Heart right ventricle (tissue), 16 donors: ENCODE results near the gene CORO2B. TPM values are rescaled to one million over a fixed set of nuclear protein-coding genes. Genes with fewer than 3 reads are reported as not detected.

Experiments used
- ATAC-seq, 8 donors: fragments of 200-7000 bp; cut with Tn5 transposase; one replicate each; pipeline ENCODE4 v1.9.1; 2020; ENCODE audit warnings: mild to moderate bottlenecking in 8 of 8, moderate library complexity in 8 of 8, moderate number of reproducible peaks in 1 of 8
- DNase-seq, 2 donors: peaks; one replicate each; pipeline ENCODE4 v3.0.0-alpha.2; 2020
- H3K27ac ChIP-seq, 10 donors: fragments of 200-600 bp; sonication (generic) in 2 of 10; one replicate each; pipeline versions ENCODE4 v1.5.0 to v1.8.0; 2020 to 2022; ENCODE audit warnings: mild to moderate bottlenecking in 3 of 10
- H3K27me3 ChIP-seq, 7 donors: fragments of 200-600 bp; one replicate each; pipeline ENCODE4 v1.8.0; 2021 to 2022; ENCODE audit warnings: mild to moderate bottlenecking in 2 of 7
- H3K36me3 ChIP-seq, 9 donors: fragments of 200-600 bp; sonication (generic) in 1 of 9; one replicate each; pipeline versions ENCODE4 v1.5.0 to v1.8.0; 2020 to 2022; ENCODE audit warnings: mild to moderate bottlenecking in 2 of 9
- H3K4me1 ChIP-seq, 9 donors: fragments of 200-600 bp; sonication (generic) in 1 of 9; one replicate each; pipeline versions ENCODE4 v1.5.0 to v1.8.0; 2020 to 2022; ENCODE audit warnings: mild to moderate bottlenecking in 4 of 9
- H3K4me3 ChIP-seq, 10 donors: fragments of 200-600 bp; sonication (generic) in 2 of 10; one replicate each; pipeline versions ENCODE4 v1.5.0 to v1.8.0; 2020 to 2022; ENCODE audit warnings: mild to moderate bottlenecking in 7 of 10, moderate library complexity in 2 of 10
- H3K9me3 ChIP-seq, 11 donors: fragments of 200-600 bp in 10 of 11; sonication (generic) in 2 of 11; one replicate each; pipeline versions ENCODE4 v1.5.0 to v1.8.0; 2013 to 2022; ENCODE audit warnings: mild to moderate bottlenecking in 2 of 11, control low read depth in 1 of 11, moderate library complexity in 1 of 11
- CTCF ChIP-seq, 9 donors: fragments of 200-600 bp; sonication (generic) in 2 of 9; IDR thresholded peaks; one replicate each; pipeline versions ENCODE4 v1.5.0 to v1.8.0; 2021 to 2022; ENCODE audit warnings: antibody characterized with exemption in 9 of 9, mild to moderate bottlenecking in 5 of 9, moderate library complexity in 1 of 9
- WGBS, 2 donors: extraction: QIAGEN DNeasy Blood & Tissue Kit; methylation state at CpG; one replicate each; pipeline ENCODE4 v1.1.7; 2013; ENCODE audit warnings: inconsistent platforms in 1 of 2; 5-methylcytosine and 5-hydroxymethylcytosine counted together
- intact Hi-C, 10 donors: fragments of 100-400 bp; cut with DNase I; formaldehyde crosslinking; loops; one replicate each; pipeline versions ENCODE4 v1.11.1 to v1.14.2; 2022
- polyA plus RNA-seq, 2 donors: library from polyadenylated mRNA; stranded (reverse); fragments of 200-250 nt; gene quantifications; one replicate each; pipeline ENCODE4 v1.2.3, GENCODE V29; 2013
- total RNA-seq, 10 donors: library from RNA; stranded (reverse); fragmentation: NEBNext Ultra II Directional in 3 of 10; extraction: Animal tissue kit (Norgen Biotek cat#: 25700) in 3 of 10; gene quantifications; one replicate each; pipeline versions ENCODE4 v1.2.1 to v1.2.4, GENCODE V29; 2021 to 2023
- donor health status: Arrhythmogenic right ventricular cardiomyopathy.
- donor health status: ischemic (EF 13 %, LVEDD 7.1; RV severe dilation, severe dysfunction).
- donor health status: healthy with polysubstance abuse.
- donor health status: DM: no; HTN: yes; CAD: no.
- donor health status: DM: no; HTN: no; CAD: no.
- donor health status: ischemic (EF 25% LVEDD 6.9; RV normal size, moderate dysfunction).
- donor health status: ischemic (EF 25% LVEDD 5.7; RV mildly dilated, moderate dysfunction).
- donor health status: healthy.
- donor health status: DM: yes; HTN: yes; CAD: no.
- donor health status: Ischemic cardiomyopathy.
- donor health status: ischemic (EF 35%, LVEDD 5.7; RV mildly dilated, moderate dysfunction).
- donor health status: nonischemic (EF 11% LVEDD 7.7; RV severe dilation, severe dysfunction).
- donor health status: DM: yes; HTN: yes; CAD: no.
- donor health status: PGD.
- donor health status: ischemic (EF 29% LVEDD 5.4; RV normal size, mild dysfunction).
- donor health status: nonischemic (EF 23%, LVEDD 6.1; RV moderate dilation, normal function).

The CORO2B gene
- total and polyA plus RNA-seq, 12 donors = 2.6 to 8.1 (median 4.5) TPM

- H3K4me1 ChIP-seq = peaks cover 4 to 27% (median 19%) of the 10 kb centered on the region in 9 donors
- TF ChIP-seq CTCF (IDR thresholded peaks at IDR 0.05) = no peak
- H3K36me3 ChIP-seq = no peaks in the 10 kb centered on the region
- H3K4me3 ChIP-seq = no peak overlapping the region
- DNase-seq (no peak), ATAC-seq (no peak)
- WGBS, 2 donors = 89 to 91% methylated on average over 7 of the region's 7 CpGs
- H3K9me3 ChIP-seq = peaks cover 0 to 6% (median 0%) of the 10 kb centered on the region in 11 donors
- no peak overlapping the region for H3K27ac ChIP-seq
- no peaks in the 10 kb centered on the region for H3K27me3 ChIP-seq
- intact Hi-C loops = loop anchor here in 6 of 10 donors (5.0 to 10.0 kb wide), 4 partner anchors 199 to 421 kb away; no protein-coding TSS in a partner anchor
Observed at GRCh38 chr15:68676011-68676605, 97.3 kb downstream of the CORO2B start.

- no peak for ATAC-seq
- Histone ChIP-seq H3K27ac (no peak overlapping the region), H3K4me1 (peaks cover 4 to 27% (median 19%) of the 10 kb centered on the region in 9 donors), H3K36me3 (no peaks in the 10 kb centered on the region), H3K4me3 (no peak overlapping the region), H3K27me3 (no peaks in the 10 kb centered on the region), H3K9me3 (no peaks in the 10 kb centered on the region)
- intact Hi-C loops = loop anchor here in 6 of 10 donors (5.0 to 10.0 kb wide), 4 partner anchors 198 to 422 kb away; no protein-coding TSS in a partner anchor
- no peak for TF ChIP-seq CTCF (IDR thresholded peaks at IDR 0.05)
- no peak for DNase-seq
- WGBS, 2 donors = 94 to 97% methylated on average over 4 of the region's 4 CpGs
Observed at GRCh38 chr15:68676926-68677325, 98.1 kb downstream of the CORO2B start.

- intact Hi-C loops = loop anchor here in 6 of 10 donors (5.0 to 10.0 kb wide), 4 partner anchors 197 to 423 kb away; no protein-coding TSS in a partner anchor
Observed at GRCh38 chr15:68677996-68678395, 99.2 kb downstream of the CORO2B start.

GRCh38 chr15:68678746-68679145, 100.0 kb downstream of the CORO2B start:
- Histone ChIP-seq H3K27me3 (no peaks in the 10 kb centered on the region), H3K4me3 (no peak overlapping the region), H3K9me3 (no peaks in the 10 kb centered on the region), H3K36me3 (no peaks in the 10 kb centered on the region), H3K4me1 (peaks cover 3 to 23% (median 17%) of the 10 kb centered on the region in 9 donors), H3K27ac (no peak overlapping the region)
- WGBS, 2 donors = 93 to 97% methylated on average over 5 of the region's 5 CpGs
- no peak for DNase-seq
- TF ChIP-seq CTCF (IDR thresholded peaks at IDR 0.05) = no peak
- ATAC-seq = no peak
- intact Hi-C loops = loop anchor here in 6 of 10 donors (5.0 to 10.0 kb wide), 4 partner anchors 196 to 424 kb away; no protein-coding TSS in a partner anchor

More at GRCh38 chr15:68677996-68678395, 99.2 kb downstream of the CORO2B start:
- DNase-seq (no peak), ATAC-seq (no peak)
- no peak for TF ChIP-seq CTCF (IDR thresholded peaks at IDR 0.05)
- H3K27ac ChIP-seq = no peak overlapping the region
- no peak overlapping the region for H3K4me3 ChIP-seq
- no peaks in the 10 kb centered on the region for H3K9me3 ChIP-seq
- 89 to 97% methylated on average over 3 of the region's 3 CpGs for WGBS, 2 donors
- H3K36me3 ChIP-seq = no peaks in the 10 kb centered on the region
- peaks cover 4 to 27% (median 19%) of the 10 kb centered on the region in 9 donors for H3K4me1 ChIP-seq
- no peaks in the 10 kb centered on the region for H3K27me3 ChIP-seq
